Endodermal cell (in vitro differentiated cells): ENCODE data around the gene SOX6. TPM values are rescaled to one million over a fixed set of nuclear protein-coding genes. Genes with fewer than 3 reads are reported as not detected.

ENCODE experiments used
- DNase-seq: peaks from one replicate; pipeline ENCODE4 v3.0.0-alpha.2; 2017
- H3K27ac ChIP-seq: 2 replicates; pipeline ENCODE4 v1.5.1; 2013; ENCODE audit warnings: mild to moderate bottlenecking, low read depth, low read length, moderate library complexity
- H3K27me3 ChIP-seq: 2 replicates; pipeline ENCODE4 v1.6.1; 2013; ENCODE audit warnings: mild to moderate bottlenecking, low read length, moderate library complexity; ENCODE audit not compliant: insufficient read depth, control insufficient read depth, poor library complexity, severe bottlenecking
- H3K36me3 ChIP-seq: 2 replicates; pipeline ENCODE4 v1.7.0; 2013; ENCODE audit warnings: mild to moderate bottlenecking, low read length, moderate library complexity; ENCODE audit not compliant: control insufficient read depth, insufficient read depth
- H3K4me1 ChIP-seq: one replicate; pipeline ENCODE4 v1.7.0; 2013; ENCODE audit warnings: low read length; ENCODE audit not compliant: control insufficient read depth, insufficient read depth
- H3K4me3 ChIP-seq: 2 replicates; pipeline ENCODE4 v1.5.1; 2013; ENCODE audit warnings: mild to moderate bottlenecking, low read length, moderate library complexity
- H3K9ac ChIP-seq: 2 replicates; pipeline ENCODE4 v1.6.1; 2013; ENCODE audit warnings: mild to moderate bottlenecking, low read length, moderate library complexity; ENCODE audit not compliant: poor library complexity, severe bottlenecking; ENCODE audit errors: extremely low read depth
- H3K9me3 ChIP-seq: 2 replicates; pipeline ENCODE4 v1.6.1; 2013; ENCODE audit warnings: mild to moderate bottlenecking, low read length, moderate library complexity; ENCODE audit not compliant: control insufficient read depth
- H3K27ac Mint-ChIP-seq: 2 replicates; pipeline ENCODE4 v1.8.0; 2020; ENCODE audit warnings: mixed read lengths
- H3K27me3 Mint-ChIP-seq: 2 replicates; pipeline ENCODE4 v1.8.0; 2021; ENCODE audit warnings: mild to moderate bottlenecking, mixed read lengths; ENCODE audit not compliant: insufficient read depth
- H3K36me3 Mint-ChIP-seq: 2 replicates; pipeline ENCODE4 v1.8.0; 2020; ENCODE audit warnings: low read depth, mixed read lengths
- H3K4me1 Mint-ChIP-seq: 2 replicates; pipeline ENCODE4 v1.8.0; 2020; ENCODE audit warnings: mixed read lengths
- H3K4me3 Mint-ChIP-seq: 2 replicates; pipeline ENCODE4 v1.8.0; 2020; ENCODE audit warnings: mild to moderate bottlenecking, moderate library complexity, mixed read lengths
- H3K9me3 Mint-ChIP-seq: 2 replicates; pipeline ENCODE4 v1.8.0; 2020; ENCODE audit warnings: mild to moderate bottlenecking, mixed read lengths
- WGBS, 2 experiments: methylation state at CpG; one replicate each; pipeline versions ENCODE4 v1.1.5 to v1.1.7; 2013; ENCODE audit warnings: missing lambda C conversion rate in 2 of 2, mixed read lengths in 1 of 2; ENCODE audit not compliant: insufficient coverage in 1 of 2, insufficient read length in 1 of 2; 5-methylcytosine and 5-hydroxymethylcytosine counted together
- total RNA-seq, 2 donors: library from RNA; stranded (reverse); fragmentation: NEBNext Ultra II Directional in 1 of 2; extraction: Animal tissue kit (Norgen Biotek cat#: 25700) in 1 of 2; gene quantifications; 2 replicates in 1 of 2; 3 replicates in 1 of 2; pipeline ENCODE4 v1.2.1, GENCODE V29; 2021
- TF ChIP-seq, protein P1 (sequence below): fragments of 200-600 bp; sonication (generic); conservative IDR thresholded peaks from 2 replicates; pipeline ENCODE4 v1.5.0; 2021; ENCODE audit warnings: antibody characterized with exemption, mild to moderate bottlenecking

The SOX6 gene
- total RNA-seq, 2 donors from 2014 or later, result 0.13 to 0.20 TPM

DNA sequence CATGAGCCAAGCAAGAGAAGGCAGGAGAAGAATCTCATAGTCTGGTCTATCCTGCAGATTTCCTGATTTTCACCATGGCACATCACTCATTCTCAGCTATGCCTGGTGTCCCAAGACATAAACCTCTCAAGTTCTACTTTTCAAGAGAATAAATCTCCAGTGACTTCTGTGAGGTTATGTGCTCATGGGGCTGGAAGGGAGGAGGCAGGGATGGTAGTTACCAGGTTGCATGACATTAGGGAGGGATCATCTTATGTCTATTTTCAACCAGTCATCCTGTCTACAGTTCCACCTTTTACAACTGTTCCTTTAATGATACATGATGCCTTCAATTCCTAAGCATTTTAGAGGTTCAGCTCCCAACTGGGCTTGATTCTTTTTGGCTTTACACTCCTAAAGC lies 297.7 kb downstream of the SOX6 start:
- Histone ChIP-seq H3K4me1 (no peaks in the 10 kb centered on the region), H3K36me3 (no peaks in the 10 kb centered on the region), H3K9me3 (no peaks in the 10 kb centered on the region), H3K27me3 (no peaks in the 10 kb centered on the region), H3K9ac (no peak overlapping the region), H3K4me3 (no peak overlapping the region), H3K27ac (no peak overlapping the region)
- Mint-ChIP-seq H3K4me3 (no peak overlapping the region), H3K27ac (no peak overlapping the region), H3K9me3 (no peaks in the 10 kb centered on the region), H3K36me3 (no peaks in the 10 kb centered on the region), H3K4me1 (no peaks in the 10 kb centered on the region), H3K27me3 (no peaks in the 10 kb centered on the region)
- no peak for DNase-seq
- TF ChIP-seq, protein P1, sequence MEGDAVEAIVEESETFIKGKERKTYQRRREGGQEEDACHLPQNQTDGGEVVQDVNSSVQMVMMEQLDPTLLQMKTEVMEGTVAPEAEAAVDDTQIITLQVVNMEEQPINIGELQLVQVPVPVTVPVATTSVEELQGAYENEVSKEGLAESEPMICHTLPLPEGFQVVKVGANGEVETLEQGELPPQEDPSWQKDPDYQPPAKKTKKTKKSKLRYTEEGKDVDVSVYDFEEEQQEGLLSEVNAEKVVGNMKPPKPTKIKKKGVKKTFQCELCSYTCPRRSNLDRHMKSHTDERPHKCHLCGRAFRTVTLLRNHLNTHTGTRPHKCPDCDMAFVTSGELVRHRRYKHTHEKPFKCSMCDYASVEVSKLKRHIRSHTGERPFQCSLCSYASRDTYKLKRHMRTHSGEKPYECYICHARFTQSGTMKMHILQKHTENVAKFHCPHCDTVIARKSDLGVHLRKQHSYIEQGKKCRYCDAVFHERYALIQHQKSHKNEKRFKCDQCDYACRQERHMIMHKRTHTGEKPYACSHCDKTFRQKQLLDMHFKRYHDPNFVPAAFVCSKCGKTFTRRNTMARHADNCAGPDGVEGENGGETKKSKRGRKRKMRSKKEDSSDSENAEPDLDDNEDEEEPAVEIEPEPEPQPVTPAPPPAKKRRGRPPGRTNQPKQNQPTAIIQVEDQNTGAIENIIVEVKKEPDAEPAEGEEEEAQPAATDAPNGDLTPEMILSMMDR, result no peak

DNA sequence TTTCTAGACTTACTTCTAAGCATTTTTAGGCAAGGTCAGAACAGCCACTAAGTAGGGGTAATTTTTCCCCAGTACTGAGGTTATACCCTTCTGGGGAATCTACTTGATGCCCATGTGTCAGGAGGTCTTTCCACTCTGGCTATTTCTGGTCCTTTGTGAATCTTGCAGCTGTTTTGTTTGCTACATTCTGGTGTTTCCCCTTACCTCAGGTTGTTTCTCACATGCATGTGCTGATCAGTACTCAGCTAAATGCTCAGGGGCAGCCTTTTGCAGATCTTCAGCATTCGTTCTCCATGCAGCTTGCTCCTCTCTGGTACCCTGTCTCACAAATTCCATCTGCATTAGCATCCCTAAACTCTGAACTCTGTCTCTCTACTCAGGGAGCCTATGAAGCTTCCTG lies 303.6 kb downstream of the SOX6 start:
- Mint-ChIP-seq H3K4me3 (no peak overlapping the region), H3K27me3 (no peaks in the 10 kb centered on the region), H3K4me1 (peaks cover 6% of the 10 kb centered on the region), H3K9me3 (no peaks in the 10 kb centered on the region), H3K27ac (no peak overlapping the region), H3K36me3 (no peaks in the 10 kb centered on the region)
- Histone ChIP-seq H3K9ac (no peak overlapping the region), H3K9me3 (no peaks in the 10 kb centered on the region), H3K27me3 (no peaks in the 10 kb centered on the region), H3K4me1 (no peaks in the 10 kb centered on the region), H3K27ac (no peak overlapping the region), H3K4me3 (no peak overlapping the region), H3K36me3 (no peaks in the 10 kb centered on the region)
- DNase-seq, result no peak
- WGBS, 2 experiments, result 80 to 100% methylated on average over 1 of the region's 1 CpG
- TF ChIP-seq, protein P1, result no peak

DNA sequence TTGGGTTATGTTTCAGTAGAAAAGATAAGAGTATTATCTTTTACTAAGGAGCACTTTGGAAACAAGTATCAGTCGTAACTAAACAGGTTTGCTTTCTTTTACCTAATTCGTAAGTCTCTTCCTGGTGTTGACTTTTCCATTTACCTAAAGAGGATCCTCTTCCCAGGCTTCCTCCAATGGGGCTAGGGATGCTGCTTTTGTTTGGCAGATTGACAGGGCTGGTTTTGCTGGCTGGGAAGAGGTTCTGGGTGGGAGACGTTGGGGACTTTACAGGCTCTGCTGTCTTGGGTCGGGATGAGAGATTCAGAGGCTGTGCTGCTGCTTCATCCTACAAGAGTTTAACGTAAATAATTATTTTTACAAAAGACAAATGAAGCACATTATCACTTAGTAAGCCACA lies 306.7 kb downstream of the SOX6 start:
- no peaks in the 10 kb centered on the region for H3K36me3 ChIP-seq
- no peaks in the 10 kb centered on the region for H3K36me3 Mint-ChIP-seq
- H3K27me3 Mint-ChIP-seq, result no peaks in the 10 kb centered on the region

More for the DNA sequence above, 306.7 kb downstream of the SOX6 start:
- Mint-ChIP-seq H3K4me1 (peaks cover 18% of the 10 kb centered on the region), H3K27ac (peak overlapping the region; percentile 79), H3K4me3 (no peak overlapping the region), H3K9me3 (no peaks in the 10 kb centered on the region)
- no peaks in the 10 kb centered on the region for H3K27me3 ChIP-seq
- 46% methylated on average over 5 of the region's 5 CpGs; no CpG with 5 or more reads in 1 of the 2 experiments for WGBS, 2 experiments
- H3K9me3 ChIP-seq, result no peaks in the 10 kb centered on the region
- H3K4me3 ChIP-seq, result no peak overlapping the region
- H3K4me1 ChIP-seq, result peaks cover 3% of the 10 kb centered on the region
- TF ChIP-seq, protein P1, result no peak
- DNase-seq, result peak; percentile 77
- H3K27ac ChIP-seq, result no peak overlapping the region
- no peak overlapping the region for H3K9ac ChIP-seq
